Astrocyte of the cerebellum (primary cell): ENCODE data around the gene AHDC1.

ENCODE experiments used
- DNase-seq: peaks from one replicate; pipeline ENCODE4 v3.0.0-alpha.2; 2011; ENCODE audit warnings: low read depth
- H3K4me3 ChIP-seq: 2 replicates; pipeline ENCODE4 v1.5.1; 2011; ENCODE audit warnings: mild to moderate bottlenecking, low read depth, low read length, moderate library complexity
- CTCF ChIP-seq: IDR thresholded peaks from 2 replicates; pipeline ENCODE4 v1.5.1; 2012; ENCODE audit warnings: low read length, low read depth, moderate library complexity, mild to moderate bottlenecking; ENCODE audit errors: missing control alignments
- in situ Hi-C: cut with HindIII; loops from 2 replicates; pipeline ENCODE4 v1.10.0; 2017; ENCODE audit warnings: low sequenced_read_pairs

Gene AHDC1

DNA sequence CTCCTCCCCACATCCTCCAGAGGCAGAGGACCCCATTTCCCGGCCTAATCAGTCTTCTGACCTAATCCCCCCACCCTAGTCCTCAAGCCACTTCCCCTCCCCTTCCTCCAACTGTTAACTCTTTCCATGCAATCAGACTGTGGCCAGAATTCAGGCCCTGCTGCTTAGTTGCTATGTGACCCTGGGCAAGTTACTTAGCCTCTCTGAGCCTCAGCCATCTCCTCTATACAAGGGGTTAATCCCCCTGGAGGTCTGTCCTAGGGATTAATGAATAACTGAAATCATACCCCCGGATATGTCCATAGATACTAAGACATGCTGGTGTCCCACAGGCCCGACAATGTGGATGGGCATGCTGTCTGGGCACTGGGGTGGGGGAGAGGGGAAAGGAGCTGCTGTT, 18.3 kb downstream of the AHDC1 start:
- no peak overlapping the region for H3K4me3 ChIP-seq
- DNase-seq: no peak
- in situ Hi-C loops: no loop called here
- TF ChIP-seq CTCF: no peak

DNA sequence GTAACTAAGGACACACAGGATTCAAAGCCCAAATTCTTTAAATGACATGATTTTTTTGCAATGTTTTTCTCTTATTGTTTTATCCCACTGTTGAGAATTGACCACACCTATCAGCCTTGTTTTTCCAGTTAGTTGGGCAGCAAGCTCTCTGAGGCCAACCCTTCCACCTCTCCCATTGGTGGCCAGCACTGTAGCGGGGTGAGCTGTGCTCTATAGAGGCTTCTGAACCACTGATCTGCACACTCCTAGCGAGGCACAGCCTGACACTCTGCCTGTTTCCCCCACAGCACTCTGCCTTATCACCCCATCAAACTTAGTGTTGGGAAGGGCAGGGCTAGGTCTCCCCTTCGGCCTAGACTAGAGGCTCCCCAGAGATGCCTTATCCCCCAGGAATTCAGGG, 19.5 kb downstream of the AHDC1 start:
- no peak for TF ChIP-seq CTCF
- in situ Hi-C loops: no loop called here
- H3K4me3 ChIP-seq: no peak overlapping the region
- no peak for DNase-seq

DNA sequence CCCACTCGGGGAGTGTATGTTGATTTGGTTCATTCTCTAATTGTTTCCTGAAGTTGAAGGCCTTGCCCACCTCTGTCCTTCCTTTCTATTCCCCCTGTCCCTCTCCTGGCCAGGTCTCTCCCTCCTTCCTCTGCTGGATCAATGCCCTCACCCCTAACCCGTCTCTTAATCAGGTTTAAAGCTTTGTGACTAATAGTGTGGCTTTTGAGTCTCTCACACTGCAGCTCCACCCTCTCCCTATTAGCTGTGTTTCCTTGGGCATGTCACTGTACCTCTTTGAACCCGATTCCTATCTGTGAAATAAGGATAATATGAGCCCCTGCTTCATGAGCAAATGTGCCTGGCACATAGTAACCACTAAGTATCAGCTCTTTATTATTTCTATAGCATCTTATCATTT, 20.5 kb downstream of the AHDC1 start:
- H3K4me3 ChIP-seq: no peak overlapping the region
- no peak for DNase-seq
- TF ChIP-seq CTCF: no peak
- in situ Hi-C loops: no loop called here

GRCh38 chr1:27581823-27582243, 22.1 kb downstream of the AHDC1 start:
- no peak overlapping the region for H3K4me3 ChIP-seq
- in situ Hi-C loops: no loop called here
- DNase-seq: no peak
- no peak for TF ChIP-seq CTCF

DNA sequence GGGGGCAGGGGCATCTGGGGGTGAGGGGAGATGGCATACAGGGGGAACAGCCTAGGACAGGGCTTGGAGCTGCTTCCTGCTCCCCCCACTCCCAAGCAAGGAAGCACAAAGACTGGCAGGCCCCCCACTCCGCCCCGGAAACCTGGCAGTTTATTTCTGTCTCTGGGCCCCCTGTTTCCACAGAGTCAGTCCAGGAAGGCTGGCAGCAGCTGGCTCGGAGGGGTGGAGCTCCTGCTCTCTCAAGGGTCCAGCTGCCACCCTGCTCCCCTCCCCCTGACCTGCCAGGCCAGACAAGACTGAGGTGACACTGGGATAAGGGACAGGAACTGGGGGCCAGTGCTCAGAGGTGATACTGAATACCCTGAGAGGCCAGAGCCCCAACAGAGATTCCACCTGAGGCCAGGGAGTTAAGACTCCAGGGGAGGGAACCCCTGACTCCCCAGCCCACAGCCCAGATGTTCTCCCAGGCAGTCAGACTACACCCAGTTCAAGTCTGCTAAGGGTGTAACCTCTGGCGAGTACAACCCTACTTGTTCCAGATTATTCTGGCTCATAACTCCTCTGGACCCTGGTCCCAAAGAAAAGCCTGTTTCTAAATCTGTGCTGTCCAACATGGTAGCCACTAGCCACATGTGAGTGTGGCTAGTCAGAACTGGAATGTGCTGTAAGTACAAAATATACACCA, 26.3 kb downstream of the AHDC1 start:
- DNase-seq: no peak
- in situ Hi-C loops: no loop called here
- no peak for TF ChIP-seq CTCF
- H3K4me3 ChIP-seq: no peak overlapping the region

- no peak for DNase-seq
- TF ChIP-seq CTCF: no peak
- H3K4me3 ChIP-seq: no peak overlapping the region
- in situ Hi-C loops: no loop called here
Measured at GRCh38 chr1:27576806-27577227, 27.1 kb downstream of the AHDC1 start.

- peak overlapping the region; percentile 21 for H3K4me3 ChIP-seq
- in situ Hi-C loops: no loop called here
Measured at GRCh38 chr1:27575840-27576331, 28.1 kb downstream of the AHDC1 start.

More at GRCh38 chr1:27575840-27576331, 28.1 kb downstream of the AHDC1 start:
- no peak for DNase-seq
- no peak for TF ChIP-seq CTCF
